WTC11 (cell line): ENCODE data around the gene TMEM205. TPM values are rescaled to one million over a fixed set of nuclear protein-coding genes. Genes with fewer than 3 reads are reported as not detected.
"Not testable (repeated sequence)": the region's sequence is repeated elsewhere in the genome, so short reads cannot be mapped to it uniquely, and the experiment has no call there.

Experiments
- ATAC-seq: fragments of 200-7000 bp; cut with Tn5 transposase; 2 replicates; pipeline ENCODE4 v1.10.0; 2021; ENCODE audit warnings: mild to moderate bottlenecking, moderate library complexity
- CTCF ChIA-PET: fragments of 300-600 bp; sonication (Branson Sonifier 250); formaldehyde crosslinking; loops from one replicate; lab custom pipeline; 2021; ENCODE audit warnings: antibody characterized with exemption; lab: Charles Lee
- POLR2A ChIA-PET: fragments of 350-600 bp; sonication (Branson Sonifier 250); formaldehyde crosslinking; loops from one replicate; lab custom pipeline; 2021; ENCODE audit warnings: antibody characterized with exemption; lab: Charles Lee
- DNase-seq: peaks from one replicate; pipeline ENCODE4 v3.0.0; 2021; ENCODE audit warnings: low spot score
- H3K27ac Mint-ChIP-seq: 2 replicates; pipeline ENCODE4 v1.8.0; 2021; ENCODE audit warnings: mixed read lengths
- H3K27me3 Mint-ChIP-seq: 2 replicates; pipeline ENCODE4 v1.8.0; 2021; ENCODE audit warnings: low read depth, mild to moderate bottlenecking, moderate library complexity, mixed read lengths
- H3K36me3 Mint-ChIP-seq: 2 replicates; pipeline ENCODE4 v1.8.0; 2021; ENCODE audit warnings: mixed read lengths
- H3K4me1 Mint-ChIP-seq: 2 replicates; pipeline ENCODE4 v1.8.0; 2022; ENCODE audit warnings: mixed read lengths
- H3K4me3 Mint-ChIP-seq: 2 replicates; pipeline ENCODE4 v1.8.0; 2021; ENCODE audit warnings: mild to moderate bottlenecking, moderate library complexity, mixed read lengths
- H3K9me3 Mint-ChIP-seq: 2 replicates; pipeline ENCODE4 v1.8.0; 2021; ENCODE audit warnings: mixed read lengths
- ESRRA ChIP-seq: sonication (generic); formaldehyde crosslinking; IDR thresholded peaks from 2 replicates; pipeline ENCODE4 v1.8.1; 2022; ENCODE audit warnings: mild to moderate bottlenecking, missing genetic modification reagents, borderline replicate concordance
- ETV6 ChIP-seq: sonication (generic); formaldehyde crosslinking; IDR thresholded peaks from 2 replicates; pipeline ENCODE4 v1.8.1; 2022; ENCODE audit warnings: mild to moderate bottlenecking, missing genetic modification reagents
- FOXK1 ChIP-seq: sonication (generic); formaldehyde crosslinking; IDR thresholded peaks from 2 replicates; pipeline ENCODE4 v1.8.0; 2022; ENCODE audit warnings: mild to moderate bottlenecking, moderate library complexity, missing genetic modification reagents
- GRHL2 ChIP-seq: fragments of 250-450 bp; sonication (Bioruptor Pico); IDR thresholded peaks from 2 replicates; pipeline ENCODE4 v1.8.0; 2022; ENCODE audit warnings: mild to moderate bottlenecking, moderate library complexity; ENCODE audit not compliant: insufficient replicate concordance, severe bottlenecking
- HMGA2 ChIP-seq: fragments of 250-450 bp; sonication (Bioruptor Pico); IDR thresholded peaks from 2 replicates; pipeline ENCODE4 v1.4.0; 2021; ENCODE audit warnings: mild to moderate bottlenecking, moderate library complexity
- JAZF1 ChIP-seq: fragments of 250-450 bp; sonication (Bioruptor Pico); IDR thresholded peaks from 2 replicates; pipeline ENCODE4 v1.9.0; 2021; ENCODE audit warnings: moderate library complexity, mild to moderate bottlenecking, inconsistent platforms
- NFE2L1 ChIP-seq: sonication (generic); formaldehyde crosslinking; IDR thresholded peaks from 2 replicates; pipeline ENCODE4 v1.8.1; 2023; ENCODE audit warnings: missing genetic modification reagents
- SP1 ChIP-seq: sonication (generic); formaldehyde crosslinking; conservative IDR thresholded peaks from 2 replicates; pipeline ENCODE4 v1.8.1; 2022; ENCODE audit warnings: missing genetic modification reagents
- TCF7 ChIP-seq: sonication (generic); formaldehyde crosslinking; IDR thresholded peaks from 2 replicates; pipeline ENCODE4 v1.8.0; 2022; ENCODE audit warnings: mild to moderate bottlenecking, low read depth, missing genetic modification reagents, moderate library complexity
- ZNF121 ChIP-seq: sonication (generic); formaldehyde crosslinking; IDR thresholded peaks from 2 replicates; pipeline ENCODE4 v1.8.0; 2023; ENCODE audit warnings: missing genetic modification reagents
- ZNF232 ChIP-seq: sonication (generic); formaldehyde crosslinking; IDR thresholded peaks from 2 replicates; pipeline ENCODE4 v1.8.0; 2022; ENCODE audit warnings: mild to moderate bottlenecking, missing genetic modification reagents
- ZNF263 ChIP-seq: sonication (generic); formaldehyde crosslinking; IDR thresholded peaks from 2 replicates; pipeline ENCODE4 v1.8.1; 2022; ENCODE audit warnings: low read depth, mild to moderate bottlenecking, moderate library complexity, missing genetic modification reagents
- total RNA-seq: library from RNA; stranded (reverse); gene quantifications from 3 replicates; pipeline ENCODE4 v1.2.3, GENCODE V29; 2021
- TF ChIP-seq, protein P1 (sequence below): sonication (generic); formaldehyde crosslinking; IDR thresholded peaks from 2 replicates; pipeline ENCODE4 v1.8.1; 2022; ENCODE audit warnings: mild to moderate bottlenecking, missing genetic modification reagents, moderate library complexity, borderline replicate concordance
- TF ChIP-seq, protein P2 (sequence below): fragments of 250-450 bp; sonication (Bioruptor Pico); IDR thresholded peaks from 2 replicates; pipeline ENCODE4 v2.1.2; 2022; ENCODE audit warnings: mild to moderate bottlenecking, moderate library complexity
- TF ChIP-seq, protein P3 (sequence below): sonication (generic); formaldehyde crosslinking; IDR thresholded peaks from 2 replicates; pipeline ENCODE4 v1.8.0; 2022; ENCODE audit warnings: mild to moderate bottlenecking, missing genetic modification reagents
- TF ChIP-seq, protein P4 (sequence below): fragments of 250-450 bp; sonication (Bioruptor Pico); IDR thresholded peaks from 2 replicates; pipeline ENCODE4 v1.9.0; 2021; ENCODE audit warnings: mild to moderate bottlenecking
- TF ChIP-seq, protein P5 (sequence below): sonication (generic); formaldehyde crosslinking; IDR thresholded peaks from 2 replicates; pipeline ENCODE4 v1.8.1; 2023; ENCODE audit warnings: mild to moderate bottlenecking, moderate library complexity, missing genetic modification reagents
- TF ChIP-seq, protein P6 (sequence below): sonication (generic); formaldehyde crosslinking; IDR thresholded peaks from 2 replicates; pipeline ENCODE4 v1.8.1; 2023; ENCODE audit warnings: mild to moderate bottlenecking, missing genetic modification reagents
- TF ChIP-seq, protein P7 (sequence below): fragments of 250-450 bp; sonication (Bioruptor Pico); IDR thresholded peaks from 2 replicates; pipeline ENCODE4 v1.9.0; 2021; ENCODE audit warnings: mild to moderate bottlenecking

Gene TMEM205
- total RNA-seq, 1 experiment from 2014 or later, result 69.9 TPM

DNA sequence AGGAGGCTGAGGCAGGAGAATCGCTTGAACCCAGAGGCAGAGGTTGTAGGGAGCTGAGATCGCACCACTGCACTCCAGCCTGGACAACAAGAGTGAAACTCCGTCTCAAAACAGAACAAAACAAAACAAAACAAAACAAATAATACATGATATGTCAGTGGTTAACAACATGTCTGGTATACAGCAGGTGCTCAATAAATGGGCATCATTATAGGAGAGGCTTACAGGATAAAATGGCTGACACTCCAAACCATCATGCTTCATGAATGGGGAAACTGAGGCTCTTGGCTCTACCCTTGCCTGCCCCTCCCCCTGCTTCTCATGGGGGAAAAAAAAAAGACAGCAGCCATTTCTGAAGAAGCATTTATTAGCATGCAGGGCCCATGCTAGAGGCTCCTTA lies 3.6 kb downstream of the TMEM205 start:
- Mint-ChIP-seq H3K36me3 (peaks cover 5% of the 10 kb centered on the region; the same call in 1 of the 2 replicates), H3K27ac (no peak overlapping the region), H3K4me1 (peaks cover 27% of the 10 kb centered on the region), H3K9me3 (no peaks in the 10 kb centered on the region), H3K27me3 (peaks cover 2% of the 10 kb centered on the region; the same call in 1 of the 2 replicates), H3K4me3 (no peak overlapping the region)
- DNase-seq, result no peak
- no peak for ATAC-seq
- no peak for TF ChIP-seq JAZF1 (CRISPR knock-in tag)
- TF ChIP-seq, protein P1, sequence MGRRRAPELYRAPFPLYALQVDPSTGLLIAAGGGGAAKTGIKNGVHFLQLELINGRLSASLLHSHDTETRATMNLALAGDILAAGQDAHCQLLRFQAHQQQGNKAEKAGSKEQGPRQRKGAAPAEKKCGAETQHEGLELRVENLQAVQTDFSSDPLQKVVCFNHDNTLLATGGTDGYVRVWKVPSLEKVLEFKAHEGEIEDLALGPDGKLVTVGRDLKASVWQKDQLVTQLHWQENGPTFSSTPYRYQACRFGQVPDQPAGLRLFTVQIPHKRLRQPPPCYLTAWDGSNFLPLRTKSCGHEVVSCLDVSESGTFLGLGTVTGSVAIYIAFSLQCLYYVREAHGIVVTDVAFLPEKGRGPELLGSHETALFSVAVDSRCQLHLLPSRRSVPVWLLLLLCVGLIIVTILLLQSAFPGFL (CRISPR knock-in tag), result no peak
- no peak for TF ChIP-seq ZNF232
- TF ChIP-seq HMGA2, result no peak
- TF ChIP-seq TCF7 (CRISPR knock-in tag), result no peak
- TF ChIP-seq NFE2L1 (CRISPR knock-in tag), result no peak
- no peak for TF ChIP-seq GRHL2 (CRISPR knock-in tag)
- TF ChIP-seq, protein P2, sequence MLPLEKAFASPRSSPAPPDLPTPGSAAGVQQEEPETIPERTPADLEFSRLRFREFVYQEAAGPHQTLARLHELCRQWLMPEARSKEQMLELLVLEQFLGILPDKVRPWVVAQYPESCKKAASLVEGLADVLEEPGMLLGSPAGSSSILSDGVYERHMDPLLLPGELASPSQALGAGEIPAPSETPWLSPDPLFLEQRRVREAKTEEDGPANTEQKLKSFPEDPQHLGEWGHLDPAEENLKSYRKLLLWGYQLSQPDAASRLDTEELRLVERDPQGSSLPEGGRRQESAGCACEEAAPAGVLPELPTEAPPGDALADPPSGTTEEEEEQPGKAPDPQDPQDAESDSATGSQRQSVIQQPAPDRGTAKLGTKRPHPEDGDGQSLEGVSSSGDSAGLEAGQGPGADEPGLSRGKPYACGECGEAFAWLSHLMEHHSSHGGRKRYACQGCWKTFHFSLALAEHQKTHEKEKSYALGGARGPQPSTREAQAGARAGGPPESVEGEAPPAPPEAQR (CRISPR knock-in tag), result no peak
- TF ChIP-seq, protein P3, sequence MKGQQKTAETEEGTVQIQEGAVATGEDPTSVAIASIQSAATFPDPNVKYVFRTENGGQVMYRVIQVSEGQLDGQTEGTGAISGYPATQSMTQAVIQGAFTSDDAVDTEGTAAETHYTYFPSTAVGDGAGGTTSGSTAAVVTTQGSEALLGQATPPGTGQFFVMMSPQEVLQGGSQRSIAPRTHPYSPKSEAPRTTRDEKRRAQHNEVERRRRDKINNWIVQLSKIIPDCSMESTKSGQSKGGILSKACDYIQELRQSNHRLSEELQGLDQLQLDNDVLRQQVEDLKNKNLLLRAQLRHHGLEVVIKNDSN, result no peak
- POLR2A ChIA-PET, result interaction anchor here (0.7 kb wide), 1 partner anchor 20 kb away, joined by 5 read pairs; no protein-coding TSS in a partner anchor
- CTCF ChIA-PET, result no interaction called here

DNA sequence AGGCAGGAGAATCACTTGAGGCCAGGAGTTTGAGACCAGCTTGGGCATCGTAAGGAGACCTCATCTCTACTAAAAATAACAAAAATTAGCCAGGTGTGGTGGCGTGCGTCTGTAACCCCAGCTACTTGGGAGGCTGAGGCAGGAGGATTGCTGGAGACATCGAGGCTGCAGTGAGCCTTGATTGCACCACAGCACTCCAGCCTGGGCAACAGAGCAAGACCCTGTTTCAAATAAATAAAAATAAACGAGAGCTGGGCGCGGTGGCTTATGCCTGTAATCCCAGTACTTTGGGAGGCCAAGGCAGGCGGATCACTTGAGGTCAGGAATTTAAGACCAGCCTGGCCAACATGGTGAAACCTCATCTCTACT lies 6.0 kb downstream of the TMEM205 start:
- ChIA-PET POLR2A (interaction anchor here (0.7 to 1.2 kb wide), 4 partner anchors 22 to 82 kb away, joined by 3 to 8 read pairs (median 3); partner anchors contain the start of gene SWSAP1), CTCF (interaction anchor here (0.9 to 3.0 kb wide), 9 partner anchors 18 to 142 kb away, joined by 4 to 37 read pairs (median 11); partner anchors contain the start of genes EPOR, PRKCSH and SWSAP1)
- not testable (repeated sequence) for ATAC-seq, H3K4me1 Mint-ChIP-seq, H3K27me3 Mint-ChIP-seq, DNase-seq, H3K9me3 Mint-ChIP-seq
- Mint-ChIP-seq H3K27ac (peak overlapping the region; percentile 41; the same call in 1 of the 2 replicates), H3K4me3 (peak overlapping the region; percentile 81), H3K36me3 (peaks cover 17% of the 10 kb centered on the region)
- peak; percentile 88 for TF ChIP-seq ZNF121

DNA sequence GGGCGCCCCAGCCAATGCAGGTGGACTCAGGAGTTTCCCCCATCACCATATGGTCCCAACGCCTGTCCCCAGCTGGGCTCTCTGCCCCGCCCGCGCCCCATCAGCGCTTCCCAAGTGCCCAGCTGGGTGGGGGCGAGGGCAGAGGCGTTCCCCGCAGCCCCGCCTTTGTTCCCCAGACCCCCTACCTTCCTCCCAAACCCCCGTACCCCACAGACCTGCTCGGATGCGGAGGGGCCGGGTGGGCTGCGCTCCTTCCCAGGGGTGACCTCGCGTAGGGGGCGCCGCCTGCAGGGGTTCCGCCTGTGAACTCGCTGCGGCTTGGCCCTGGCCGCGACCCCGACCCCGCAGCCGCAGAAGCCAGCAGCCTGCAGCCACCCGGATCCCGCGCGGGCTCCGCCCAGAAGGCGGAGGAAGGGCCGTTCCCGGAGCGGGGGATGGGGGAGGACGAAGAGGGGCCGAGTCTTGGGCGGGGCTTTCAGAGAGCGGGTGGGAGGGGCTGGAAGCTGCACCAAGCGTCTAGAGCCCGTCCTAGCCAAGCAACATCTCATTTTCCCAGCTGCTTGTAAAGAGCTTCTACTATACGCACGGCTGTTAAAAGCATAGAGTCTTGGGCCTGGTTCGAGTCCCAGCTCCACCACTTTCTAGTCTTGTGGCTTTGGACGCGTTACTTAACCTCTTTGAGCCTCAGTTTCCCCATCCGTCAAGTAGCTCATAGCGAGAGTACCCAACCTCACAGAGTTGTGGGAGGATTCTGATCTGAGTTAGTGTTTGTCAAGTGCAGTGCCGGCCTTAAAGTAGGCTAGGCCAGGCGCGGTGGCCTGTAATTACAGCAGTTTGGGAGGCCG lies 6.6 kb downstream of the TMEM205 start, which contains the start of gene RAB3D:
Gene RAB3D, minus strand, starts transcription at position 404 of the 845 bp plus-strand sequence. CDS start 2,258 bp downstream, outside the sequence.
- no peaks in the 10 kb centered on the region for H3K27me3 Mint-ChIP-seq
- ChIA-PET POLR2A (interaction anchor here (0.6 to 1.2 kb wide), 6 partner anchors 22 to 157 kb away, joined by 3 to 8 read pairs (median 3); partner anchors contain the start of gene SWSAP1), CTCF (interaction anchor here (0.6 to 3.0 kb wide), 13 partner anchors 17 to 143 kb away, joined by 3 to 37 read pairs (median 8); partner anchors contain the start of genes EPOR, PRKCSH, RGL3 and SWSAP1)
- peak within 1 kb of the TSS; percentile 81 for H3K4me3 Mint-ChIP-seq
- H3K36me3 Mint-ChIP-seq, result peaks cover 19% of the 10 kb centered on the region
- peak; percentile 99 for ATAC-seq
- peak; percentile 98 for DNase-seq
- H3K4me1 Mint-ChIP-seq, result peaks cover 7% of the 10 kb centered on the region
- H3K9me3 Mint-ChIP-seq, result no peaks in the 10 kb centered on the region
- H3K27ac Mint-ChIP-seq, result peak within 1 kb of the TSS; percentile 41; the same call in 1 of the 2 replicates
- TF ChIP-seq, protein P4, sequence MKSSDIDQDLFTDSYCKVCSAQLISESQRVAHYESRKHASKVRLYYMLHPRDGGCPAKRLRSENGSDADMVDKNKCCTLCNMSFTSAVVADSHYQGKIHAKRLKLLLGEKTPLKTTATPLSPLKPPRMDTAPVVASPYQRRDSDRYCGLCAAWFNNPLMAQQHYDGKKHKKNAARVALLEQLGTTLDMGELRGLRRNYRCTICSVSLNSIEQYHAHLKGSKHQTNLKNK (CRISPR knock-in tag), result no peak
- TF ChIP-seq, protein P5, sequence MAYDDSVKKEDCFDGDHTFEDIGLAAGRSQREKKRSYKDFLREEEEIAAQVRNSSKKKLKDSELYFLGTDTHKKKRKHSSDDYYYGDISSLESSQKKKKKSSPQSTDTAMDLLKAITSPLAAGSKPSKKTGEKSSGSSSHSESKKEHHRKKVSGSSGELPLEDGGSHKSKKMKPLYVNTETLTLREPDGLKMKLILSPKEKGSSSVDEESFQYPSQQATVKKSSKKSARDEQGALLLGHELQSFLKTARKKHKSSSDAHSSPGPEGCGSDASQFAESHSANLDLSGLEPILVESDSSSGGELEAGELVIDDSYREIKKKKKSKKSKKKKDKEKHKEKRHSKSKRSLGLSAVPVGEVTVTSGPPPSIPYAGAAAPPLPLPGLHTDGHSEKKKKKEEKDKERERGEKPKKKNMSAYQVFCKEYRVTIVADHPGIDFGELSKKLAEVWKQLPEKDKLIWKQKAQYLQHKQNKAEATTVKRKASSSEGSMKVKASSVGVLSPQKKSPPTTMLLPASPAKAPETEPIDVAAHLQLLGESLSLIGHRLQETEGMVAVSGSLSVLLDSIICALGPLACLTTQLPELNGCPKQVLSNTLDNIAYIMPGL (CRISPR knock-in tag), result 0 out of 2 replicates have a peak, but pooled peaks have one; percentile 70
- TF ChIP-seq ZNF121, result peak; percentile 88
- 0 out of 2 replicates have a peak, but pooled peaks have one; percentile 58 for TF ChIP-seq ESRRA
- TF ChIP-seq ETV6, result peak; percentile 54; the same call in 1 of the 2 replicates
- TF ChIP-seq ZNF263, result no peak
- peak; percentile 92 for TF ChIP-seq SP1 (CRISPR knock-in tag)
- TF ChIP-seq, protein P6, sequence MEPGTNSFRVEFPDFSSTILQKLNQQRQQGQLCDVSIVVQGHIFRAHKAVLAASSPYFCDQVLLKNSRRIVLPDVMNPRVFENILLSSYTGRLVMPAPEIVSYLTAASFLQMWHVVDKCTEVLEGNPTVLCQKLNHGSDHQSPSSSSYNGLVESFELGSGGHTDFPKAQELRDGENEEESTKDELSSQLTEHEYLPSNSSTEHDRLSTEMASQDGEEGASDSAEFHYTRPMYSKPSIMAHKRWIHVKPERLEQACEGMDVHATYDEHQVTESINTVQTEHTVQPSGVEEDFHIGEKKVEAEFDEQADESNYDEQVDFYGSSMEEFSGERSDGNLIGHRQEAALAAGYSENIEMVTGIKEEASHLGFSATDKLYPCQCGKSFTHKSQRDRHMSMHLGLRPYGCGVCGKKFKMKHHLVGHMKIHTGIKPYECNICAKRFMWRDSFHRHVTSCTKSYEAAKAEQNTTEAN (CRISPR knock-in tag), result 0 out of 2 replicates have a peak, but pooled peaks have one; percentile 47
- TF ChIP-seq FOXK1 (CRISPR knock-in tag), result peak; percentile 47; the same call in 1 of the 2 replicates
- TF ChIP-seq, protein P7, sequence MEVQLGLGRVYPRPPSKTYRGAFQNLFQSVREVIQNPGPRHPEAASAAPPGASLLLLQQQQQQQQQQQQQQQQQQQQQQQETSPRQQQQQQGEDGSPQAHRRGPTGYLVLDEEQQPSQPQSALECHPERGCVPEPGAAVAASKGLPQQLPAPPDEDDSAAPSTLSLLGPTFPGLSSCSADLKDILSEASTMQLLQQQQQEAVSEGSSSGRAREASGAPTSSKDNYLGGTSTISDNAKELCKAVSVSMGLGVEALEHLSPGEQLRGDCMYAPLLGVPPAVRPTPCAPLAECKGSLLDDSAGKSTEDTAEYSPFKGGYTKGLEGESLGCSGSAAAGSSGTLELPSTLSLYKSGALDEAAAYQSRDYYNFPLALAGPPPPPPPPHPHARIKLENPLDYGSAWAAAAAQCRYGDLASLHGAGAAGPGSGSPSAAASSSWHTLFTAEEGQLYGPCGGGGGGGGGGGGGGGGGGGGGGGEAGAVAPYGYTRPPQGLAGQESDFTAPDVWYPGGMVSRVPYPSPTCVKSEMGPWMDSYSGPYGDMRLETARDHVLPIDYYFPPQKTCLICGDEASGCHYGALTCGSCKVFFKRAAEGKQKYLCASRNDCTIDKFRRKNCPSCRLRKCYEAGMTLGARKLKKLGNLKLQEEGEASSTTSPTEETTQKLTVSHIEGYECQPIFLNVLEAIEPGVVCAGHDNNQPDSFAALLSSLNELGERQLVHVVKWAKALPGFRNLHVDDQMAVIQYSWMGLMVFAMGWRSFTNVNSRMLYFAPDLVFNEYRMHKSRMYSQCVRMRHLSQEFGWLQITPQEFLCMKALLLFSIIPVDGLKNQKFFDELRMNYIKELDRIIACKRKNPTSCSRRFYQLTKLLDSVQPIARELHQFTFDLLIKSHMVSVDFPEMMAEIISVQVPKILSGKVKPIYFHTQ (CRISPR knock-in tag), result no peak
